Cerebellar cortex (tissue), 1 donor: ENCODE measurements around the gene SAP130.

ENCODE experiments used
- DNase-seq: peaks from one replicate; pipeline ENCODE4 v3.0.0-alpha.2; 2015; ENCODE audit warnings: low spot score

The SAP130 gene

DNA sequence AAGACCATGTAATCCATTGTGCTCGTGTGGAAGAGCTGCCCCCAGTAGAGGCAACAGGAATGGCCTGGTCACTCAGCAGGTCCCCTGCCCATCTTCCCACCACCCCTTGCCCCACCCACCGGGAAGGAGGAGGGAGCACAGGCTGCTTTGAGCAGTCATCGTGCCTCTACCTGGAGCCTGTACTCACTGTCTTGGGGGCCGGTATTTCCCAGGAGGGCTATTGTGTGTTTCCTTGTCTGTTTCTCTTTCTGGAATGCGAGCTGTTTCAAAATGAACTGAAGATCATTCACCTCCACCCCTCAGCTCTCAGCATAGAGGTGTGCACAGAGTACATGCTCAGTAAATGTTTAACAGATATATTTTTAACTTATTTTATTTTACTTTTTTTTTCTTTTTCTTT lies 134.4 kb downstream of the SAP130 start:
- no peak for DNase-seq

- DNase-seq: no peak
Measured at GRCh38 chr2:127893033-127893432, 134.8 kb downstream of the SAP130 start.

- peak; percentile 19 for DNase-seq
Measured at GRCh38 chr2:127891811-127892210, 136.0 kb downstream of the SAP130 start.
